ENCODE measurements around the gene TMEM179.

Gene TMEM179

DNA sequence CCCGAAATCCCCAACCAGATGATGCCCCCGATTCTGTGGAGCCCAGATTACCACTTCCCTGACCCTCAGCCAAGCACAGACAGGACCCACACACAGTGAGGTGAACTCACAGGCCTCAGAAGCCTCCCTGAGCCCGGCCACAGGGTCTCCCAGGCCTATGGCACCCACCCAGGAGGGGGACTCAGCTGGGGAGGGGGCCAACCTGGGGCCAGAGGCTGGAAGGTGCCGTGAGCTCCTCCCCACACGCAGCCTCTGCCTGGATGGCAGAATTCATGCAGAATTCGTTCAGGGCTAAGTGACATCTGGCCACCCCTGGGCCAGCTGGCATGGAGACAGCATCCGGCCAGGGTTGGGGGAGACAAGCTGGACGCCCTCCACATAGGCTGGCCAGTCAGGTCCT, 11.8 kb downstream of the TMEM179 start:
- TF ChIP-seq, protein P1, sequence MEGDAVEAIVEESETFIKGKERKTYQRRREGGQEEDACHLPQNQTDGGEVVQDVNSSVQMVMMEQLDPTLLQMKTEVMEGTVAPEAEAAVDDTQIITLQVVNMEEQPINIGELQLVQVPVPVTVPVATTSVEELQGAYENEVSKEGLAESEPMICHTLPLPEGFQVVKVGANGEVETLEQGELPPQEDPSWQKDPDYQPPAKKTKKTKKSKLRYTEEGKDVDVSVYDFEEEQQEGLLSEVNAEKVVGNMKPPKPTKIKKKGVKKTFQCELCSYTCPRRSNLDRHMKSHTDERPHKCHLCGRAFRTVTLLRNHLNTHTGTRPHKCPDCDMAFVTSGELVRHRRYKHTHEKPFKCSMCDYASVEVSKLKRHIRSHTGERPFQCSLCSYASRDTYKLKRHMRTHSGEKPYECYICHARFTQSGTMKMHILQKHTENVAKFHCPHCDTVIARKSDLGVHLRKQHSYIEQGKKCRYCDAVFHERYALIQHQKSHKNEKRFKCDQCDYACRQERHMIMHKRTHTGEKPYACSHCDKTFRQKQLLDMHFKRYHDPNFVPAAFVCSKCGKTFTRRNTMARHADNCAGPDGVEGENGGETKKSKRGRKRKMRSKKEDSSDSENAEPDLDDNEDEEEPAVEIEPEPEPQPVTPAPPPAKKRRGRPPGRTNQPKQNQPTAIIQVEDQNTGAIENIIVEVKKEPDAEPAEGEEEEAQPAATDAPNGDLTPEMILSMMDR (IDR thresholded peaks at IDR 0.05; ENCODE audit: control insufficient read depth, insufficient read depth, low read depth, low read length, missing control alignments): no peak
- no peak for DNase-seq (ENCODE audit: low read depth)
- H3K4me3 ChIP-seq (ENCODE audit: control insufficient read depth, low read depth, low read length): no peak overlapping the region

DNA sequence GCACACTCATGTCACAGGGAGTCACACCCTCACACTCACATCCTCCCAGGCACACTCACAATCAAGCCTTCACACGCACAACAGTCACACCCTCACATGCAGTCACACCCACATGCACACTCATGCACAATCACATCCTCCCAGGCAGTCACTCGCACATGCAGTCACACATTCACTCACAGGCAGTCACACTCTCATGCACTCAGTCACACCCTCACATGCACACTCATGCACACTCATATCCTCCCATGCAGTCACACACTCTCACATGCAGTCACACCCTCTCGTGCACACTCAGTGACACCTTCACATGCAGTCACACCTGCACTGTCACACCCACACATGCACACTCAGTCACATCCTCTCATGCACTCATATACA, 12.3 kb downstream of the TMEM179 start:
- DNase-seq (ENCODE audit: low read depth): no peak
- TF ChIP-seq, protein P1 (IDR thresholded peaks at IDR 0.05; ENCODE audit: control insufficient read depth, insufficient read depth, low read depth, low read length, missing control alignments): no peak
- no peak overlapping the region for H3K4me3 ChIP-seq (ENCODE audit: control insufficient read depth, low read depth, low read length)

DNA sequence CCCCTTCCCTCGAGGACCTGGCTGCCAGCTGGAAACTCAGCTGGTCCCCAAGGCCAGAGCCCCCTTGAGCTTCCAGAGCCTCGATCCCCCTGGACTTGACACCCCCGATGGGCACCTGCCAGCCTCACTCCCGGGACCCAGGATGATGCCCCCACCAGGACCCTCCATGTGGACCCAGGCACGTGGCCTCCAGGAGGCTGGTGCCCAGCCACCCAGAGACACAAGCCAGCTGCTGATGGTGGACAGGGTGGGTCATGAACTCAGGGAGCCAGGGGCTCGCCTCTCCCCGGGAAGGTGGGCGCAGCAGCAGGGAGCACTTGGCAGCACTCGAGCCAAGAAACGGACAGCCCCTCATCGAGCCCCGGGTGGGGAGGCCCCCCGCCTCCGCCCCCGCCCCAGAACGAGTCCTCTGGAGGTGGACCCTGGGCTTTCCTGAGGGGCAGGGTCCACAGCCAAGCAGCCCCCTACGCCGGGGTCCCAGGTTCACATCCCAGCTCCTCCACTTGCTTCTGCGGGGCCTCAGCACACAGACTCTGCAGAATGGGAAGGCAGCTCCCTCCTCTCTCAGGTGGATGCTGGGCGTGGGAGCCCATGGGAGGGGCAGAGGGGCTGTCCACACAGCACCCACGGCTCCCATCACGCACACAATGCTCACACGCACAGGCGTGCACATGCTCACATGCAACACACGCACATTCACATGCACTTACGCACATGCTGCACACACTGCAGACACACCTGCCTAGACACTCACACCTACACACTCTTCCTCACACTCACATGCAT, 12.9 kb downstream of the TMEM179 start:
- TF ChIP-seq, protein P1 (IDR thresholded peaks at IDR 0.05; ENCODE audit: control insufficient read depth, insufficient read depth, low read depth, low read length, missing control alignments): no peak
- DNase-seq (ENCODE audit: low read depth): no peak

DNA sequence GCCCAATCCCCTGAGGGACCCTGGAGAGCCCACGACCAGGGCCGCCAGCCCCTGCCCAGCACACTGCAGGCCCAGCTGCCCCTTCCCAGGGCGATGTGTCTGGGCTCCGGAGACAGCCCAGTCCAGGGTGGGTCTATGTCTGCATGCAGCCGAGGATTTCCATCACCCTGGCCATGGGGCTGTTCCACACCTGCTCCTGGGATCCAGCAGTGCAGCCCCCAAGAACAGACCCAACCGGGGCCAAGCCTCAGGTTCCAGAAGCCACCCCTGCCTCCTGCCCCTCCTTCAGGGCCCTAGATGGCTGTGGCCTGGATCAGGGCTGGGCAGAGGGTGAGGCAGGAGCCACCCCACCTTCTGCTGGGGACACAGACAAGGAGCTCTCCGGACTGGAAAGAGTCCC, 13.5 kb downstream of the TMEM179 start:
- H3K4me3 ChIP-seq (ENCODE audit: control insufficient read depth, low read depth, low read length): no peak overlapping the region
- TF ChIP-seq, protein P1 (IDR thresholded peaks at IDR 0.05; ENCODE audit: control insufficient read depth, insufficient read depth, low read depth, low read length, missing control alignments): no peak
- DNase-seq (ENCODE audit: low read depth): no peak

More for the DNA sequence above, 12.9 kb downstream of the TMEM179 start:
- no peak overlapping the region for H3K4me3 ChIP-seq (ENCODE audit: control insufficient read depth, low read depth, low read length)

DNA sequence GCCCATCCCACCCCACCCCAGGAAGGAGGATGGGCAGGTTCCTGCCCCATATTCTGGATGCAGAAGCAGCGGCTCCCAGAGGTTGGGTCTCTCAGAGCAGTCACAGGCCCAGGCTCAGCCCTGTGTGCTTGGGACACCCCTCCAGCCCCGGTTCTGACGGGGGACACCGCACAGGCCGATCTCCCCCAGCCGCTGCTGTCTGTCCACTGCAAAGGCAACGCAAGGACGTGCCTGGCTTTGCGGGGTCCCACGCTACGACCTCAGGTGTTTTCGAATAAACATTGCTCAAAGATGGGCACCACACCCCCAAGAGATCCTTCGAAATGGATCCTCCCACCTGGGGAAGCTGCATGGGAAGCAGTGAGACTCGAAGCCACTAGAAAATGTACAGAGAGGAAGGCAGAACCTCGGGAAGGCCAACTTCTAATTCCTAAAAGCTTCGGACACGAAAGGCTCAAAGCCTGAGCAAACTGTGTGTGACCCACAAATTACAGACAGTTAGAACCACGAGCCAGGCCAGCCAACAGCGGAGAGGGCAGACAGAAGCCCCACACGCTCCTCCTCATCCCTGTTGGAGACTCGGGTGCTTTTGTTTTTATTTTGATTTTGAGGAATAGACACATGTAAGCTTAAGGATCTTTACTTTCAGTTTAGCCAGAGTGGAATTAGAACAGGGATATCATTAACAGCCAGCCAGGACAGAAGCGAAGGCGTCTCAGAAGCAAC, 14.2 kb downstream of the TMEM179 start:
- no peak overlapping the region for H3K4me3 ChIP-seq (ENCODE audit: control insufficient read depth, low read depth, low read length)
- TF ChIP-seq, protein P1 (IDR thresholded peaks at IDR 0.05; ENCODE audit: control insufficient read depth, insufficient read depth, low read depth, low read length, missing control alignments): no peak
- no peak for DNase-seq (ENCODE audit: low read depth)

DNA sequence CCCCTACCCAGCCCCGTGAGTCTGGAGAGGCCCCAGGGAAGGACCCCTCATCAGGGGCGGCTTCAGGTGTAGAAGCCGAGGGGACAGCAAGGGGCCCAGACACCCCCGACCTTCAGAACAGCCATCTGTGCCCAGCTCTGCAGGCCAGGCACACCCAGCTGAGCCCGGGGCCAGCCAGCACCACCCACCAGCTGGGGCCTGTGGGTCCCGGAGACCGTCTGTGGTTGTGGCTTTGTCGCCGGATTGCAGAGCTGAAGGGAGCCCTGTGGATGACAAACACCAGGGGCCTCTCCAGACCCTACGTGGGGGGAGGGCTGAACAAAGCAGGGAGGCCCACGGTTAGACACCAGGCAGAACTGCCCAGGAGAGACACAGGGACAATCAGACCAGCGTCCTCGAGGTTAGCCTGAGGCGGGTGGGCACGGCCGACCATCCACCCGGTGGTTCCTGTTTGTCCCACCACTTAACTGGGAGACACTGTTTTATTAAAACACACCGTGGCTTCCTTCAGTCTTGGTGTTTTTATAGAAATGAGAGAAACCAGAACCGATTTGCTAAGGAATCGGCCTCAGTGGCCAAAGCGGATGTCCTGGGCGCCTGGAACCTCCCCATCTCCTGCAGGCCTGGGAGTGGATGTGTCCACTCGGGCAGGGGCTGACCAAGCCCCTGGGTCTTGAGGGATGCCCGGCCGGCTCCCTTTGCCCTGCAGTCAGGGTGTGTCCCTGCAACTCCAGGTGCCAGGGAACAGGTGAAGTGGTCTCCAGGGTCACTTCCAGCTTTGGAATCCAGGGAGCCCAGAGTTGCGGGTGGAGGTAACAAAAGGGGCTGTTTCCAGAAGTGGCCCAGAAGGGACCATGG, 15.0 kb downstream of the TMEM179 start:
- no peak overlapping the region for H3K4me3 ChIP-seq (ENCODE audit: control insufficient read depth, low read depth, low read length)
- TF ChIP-seq, protein P1 (IDR thresholded peaks at IDR 0.05; ENCODE audit: control insufficient read depth, insufficient read depth, low read depth, low read length, missing control alignments): no peak

More for the DNA sequence above, 15.0 kb downstream of the TMEM179 start:
- DNase-seq (ENCODE audit: low read depth): no peak

Measured in AG09309 (cell line).